Spleen (tissue), 7 donors: ENCODE results near the gene CROCC2.
A peak's percentile ranks its signal among the peaks of the same experiment; 100 is the strongest.

Source experiments
- CTCF ChIP-seq, 11 experiments: fragments of 200-600 bp in 7 of 11; fragments of 450-650 bp in 4 of 11; sonication (generic) in 4 of 11; IDR thresholded peaks in 8 of 11; conservative IDR thresholded peaks in 3 of 11; 1 replicate in 7 of 11; 2 replicates in 4 of 11; pipeline versions ENCODE4 v1.4.0 to v1.8.0; 2016 to 2021; ENCODE audit warnings: antibody characterized with exemption in 11 of 11, inconsistent platforms in 4 of 11, mild to moderate bottlenecking in 1 of 11
- POLR2AphosphoS5 ChIP-seq, 3 donors: sonication (generic); formaldehyde crosslinking; IDR thresholded peaks; one replicate each; pipeline ENCODE4 v1.5.1; 2017; ENCODE audit warnings: antibody characterized with exemption in 3 of 3
- donor health status: DM: no; HTN: no; CAD: no; lungs with moderate emphysema.
- donor health status: DM: no; HTN: no; CAD: no.
- donor health status: DM: no; HTN: no; CAD: no.

DNA sequence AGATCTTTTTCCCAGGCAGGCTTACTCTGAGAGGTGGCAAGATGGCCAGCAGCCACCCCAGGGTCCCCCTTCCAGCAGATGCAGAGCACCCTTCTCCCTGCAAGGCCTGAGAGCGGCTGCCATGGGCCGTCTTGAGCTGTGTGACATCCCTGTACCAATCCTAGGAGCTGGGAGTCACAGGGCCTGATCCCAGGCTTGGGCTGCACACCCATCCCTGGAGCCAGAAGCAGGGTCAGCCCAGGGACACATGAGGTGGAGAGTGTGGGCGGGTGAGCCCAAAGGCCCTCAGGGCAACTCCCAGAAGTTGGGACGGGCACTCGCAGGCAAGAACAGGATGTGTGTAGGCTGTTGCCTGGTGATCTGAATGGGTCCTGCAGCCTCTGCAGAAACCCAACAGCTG, 40.5 kb downstream of the CROCC2 start:
- TF ChIP-seq POLR2AphosphoS5 (IDR thresholded peaks at IDR 0.05) (peak in 1 of 3 donors; percentile 24), CTCF (IDR thresholded peaks at IDR 0.05 in 8 of 11, conservative IDR thresholded peaks at IDR 0.05 in 3 of 11) (no peak)
